Embryonic facial prominence (tissue), 1 donor: ENCODE results near the gene PIEZO2.
"Not testable (repeated sequence)": the region's sequence is repeated elsewhere in the genome, so short reads cannot be mapped to it uniquely, and the experiment has no call there.

Source experiments
- DNase-seq: peaks from one replicate; pipeline ENCODE4 v3.0.0-alpha.2; 2016; ENCODE audit errors: extremely low spot score

The PIEZO2 gene

DNA sequence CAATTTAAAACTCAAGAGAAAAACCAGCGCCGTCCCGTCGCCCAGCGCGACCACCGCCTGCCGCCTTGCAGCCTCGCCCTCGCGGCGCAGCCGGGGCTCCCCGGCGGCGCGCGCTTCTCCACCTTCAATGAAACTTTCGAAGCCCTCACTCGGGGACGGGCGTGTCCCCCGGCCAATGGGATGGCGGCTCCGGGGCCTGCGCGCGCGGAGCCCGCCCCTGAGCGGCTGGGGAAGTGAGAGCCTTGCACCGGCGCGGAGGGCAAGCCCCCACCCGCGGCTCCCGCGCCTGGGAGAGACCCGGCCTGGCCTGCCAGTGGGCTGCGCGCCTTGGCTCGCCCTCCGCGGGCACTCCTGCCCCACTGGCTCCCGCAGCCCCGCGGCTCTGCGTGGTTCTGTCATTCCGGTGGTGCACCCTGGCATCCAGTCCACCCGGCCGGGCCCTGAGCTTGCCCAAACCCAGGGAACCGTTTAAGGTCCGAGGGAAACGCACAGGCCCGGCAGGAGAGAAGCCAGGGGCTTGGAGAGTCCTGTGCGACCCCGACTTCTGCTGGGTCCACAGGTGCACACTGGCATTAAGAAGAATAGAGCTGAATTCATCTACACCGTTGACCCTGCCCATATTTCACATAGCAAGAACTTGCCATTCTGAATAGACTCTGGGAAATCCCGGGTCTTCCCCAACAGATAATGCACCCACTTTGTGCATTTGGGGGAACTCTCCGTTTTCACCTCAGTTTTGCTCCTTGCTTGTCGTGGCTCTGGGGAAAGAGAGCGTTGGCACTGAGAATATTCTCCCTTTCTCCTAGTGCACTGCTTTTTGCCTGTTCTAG, at the start of gene PIEZO2:
PIEZO2 (minus strand) TSS at position 129 of the 830 bp plus-strand sequence. CDS start 981 bp downstream, outside the sequence.
- DNase-seq = no peak

DNA sequence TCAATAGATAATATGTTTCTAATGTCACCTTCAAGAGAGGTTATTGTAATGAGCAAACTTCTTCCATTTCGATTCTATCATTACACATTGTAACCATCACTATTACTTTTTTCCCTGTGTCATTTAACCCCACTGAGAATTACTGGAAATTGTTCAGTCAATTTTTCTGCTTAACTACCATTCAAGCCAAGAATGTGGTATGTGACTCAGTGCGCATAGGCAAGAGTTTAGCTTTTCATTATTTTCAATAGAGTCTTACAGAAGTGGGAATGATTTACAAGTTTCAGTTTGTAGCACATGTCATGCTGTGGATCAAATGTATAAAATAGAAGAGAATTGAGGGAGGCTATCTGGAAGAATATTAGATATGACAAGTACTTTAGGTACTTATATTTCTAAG, 34.3 kb upstream of the PIEZO2 start:
- DNase-seq = no peak

GRCh38 chr18:11181629-11182028, 32.3 kb upstream of the PIEZO2 start:
- not testable (repeated sequence) for DNase-seq

- no peak for DNase-seq
Measured at GRCh38 chr18:11179959-11180519, 30.7 kb upstream of the PIEZO2 start.

DNA sequence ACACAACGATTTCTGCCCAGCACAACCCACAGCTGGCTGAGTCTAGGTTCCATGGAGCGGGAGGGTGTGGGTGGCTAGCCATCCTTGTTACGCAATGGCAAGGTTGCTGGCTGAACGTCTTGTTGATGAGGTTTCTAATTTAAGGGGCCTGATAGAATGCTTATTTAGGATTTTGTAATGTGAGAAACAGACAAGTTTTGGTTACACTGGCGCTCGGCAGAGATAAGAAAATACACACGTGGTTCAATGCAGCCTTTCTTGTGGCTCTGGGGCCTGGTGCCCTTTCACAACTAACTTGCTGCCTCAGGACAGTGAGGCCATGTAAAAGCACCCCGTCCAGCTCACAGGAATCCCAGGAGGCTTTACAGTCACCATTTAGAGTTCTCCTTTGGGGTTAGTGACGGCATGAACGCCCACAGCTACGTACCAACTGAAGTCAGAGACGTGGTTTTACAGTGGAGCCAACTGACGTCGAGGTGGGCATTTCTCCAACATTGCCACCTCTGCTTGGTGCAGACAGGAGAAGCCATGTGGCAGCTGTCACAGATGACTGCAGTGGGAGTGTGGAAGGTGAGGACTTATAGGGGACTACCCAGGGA, 29.7 kb upstream of the PIEZO2 start:
- DNase-seq = no peak

- no peak for DNase-seq
Measured at GRCh38 chr18:11177382-11177781, 28.0 kb upstream of the PIEZO2 start.

GRCh38 chr18:11176481-11176881, 27.1 kb upstream of the PIEZO2 start:
- no peak for DNase-seq

DNA sequence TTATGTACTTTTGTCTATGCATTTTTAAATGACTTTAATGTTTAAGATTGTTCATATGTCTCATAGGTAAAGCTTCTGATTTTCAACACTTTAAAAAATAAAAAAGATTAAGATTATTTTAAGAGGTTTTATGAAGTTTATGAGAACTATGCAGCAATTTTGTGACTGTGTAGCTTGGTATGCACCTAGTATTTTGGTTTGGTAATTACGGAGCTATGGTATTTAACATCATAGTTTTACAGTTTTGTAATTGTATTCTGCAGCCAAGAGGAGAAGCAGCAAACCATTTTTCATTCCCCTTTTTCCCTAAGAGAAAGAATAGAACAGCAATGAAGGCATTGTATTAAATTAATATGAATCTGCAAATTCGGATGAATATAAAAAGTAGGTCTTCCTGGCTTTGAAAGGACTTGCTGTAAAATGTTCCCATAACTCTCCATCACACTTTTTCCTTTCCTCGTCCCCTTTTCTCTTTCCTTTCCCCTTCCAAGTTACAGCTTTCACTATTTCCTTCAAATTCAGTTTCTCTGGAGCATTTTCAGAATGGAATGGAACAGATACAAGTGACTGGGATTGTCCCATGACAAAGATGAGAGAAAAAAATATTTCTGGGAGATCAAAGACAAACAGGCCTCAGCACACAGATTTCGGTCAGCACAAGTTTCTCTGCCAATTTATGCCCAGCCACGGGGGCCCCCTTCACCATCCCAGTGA, 26.1 kb upstream of the PIEZO2 start:
- DNase-seq = no peak

GRCh38 chr18:11174179-11174578, 24.8 kb upstream of the PIEZO2 start:
- DNase-seq = not testable (repeated sequence)

- no peak for DNase-seq
Measured at GRCh38 chr18:11167778-11168177, 18.4 kb upstream of the PIEZO2 start.

- no peak for DNase-seq
Measured at GRCh38 chr18:11165952-11166351, 16.6 kb upstream of the PIEZO2 start.

DNA sequence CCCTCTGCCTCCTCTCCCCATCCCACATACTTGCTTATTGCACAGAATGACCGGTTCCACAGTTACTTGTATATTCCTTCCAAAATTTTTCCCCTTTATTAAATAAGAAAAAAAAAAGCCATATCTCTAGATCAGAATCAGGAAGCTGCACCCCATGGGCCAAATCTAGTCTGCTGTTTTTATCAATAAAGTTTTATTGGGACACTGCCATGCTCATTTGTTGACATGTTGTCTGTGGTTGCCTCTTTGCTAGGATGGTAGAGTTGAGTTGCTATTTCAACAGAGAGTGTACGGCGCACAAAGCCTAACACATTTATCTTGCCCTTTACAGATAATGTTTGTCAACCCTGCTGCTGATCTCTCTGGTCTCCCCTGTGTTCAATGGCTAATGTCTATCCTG, 15.8 kb upstream of the PIEZO2 start:
- no peak for DNase-seq

- DNase-seq = no peak
Measured at GRCh38 chr18:11163665-11164064, 14.3 kb upstream of the PIEZO2 start.

DNA sequence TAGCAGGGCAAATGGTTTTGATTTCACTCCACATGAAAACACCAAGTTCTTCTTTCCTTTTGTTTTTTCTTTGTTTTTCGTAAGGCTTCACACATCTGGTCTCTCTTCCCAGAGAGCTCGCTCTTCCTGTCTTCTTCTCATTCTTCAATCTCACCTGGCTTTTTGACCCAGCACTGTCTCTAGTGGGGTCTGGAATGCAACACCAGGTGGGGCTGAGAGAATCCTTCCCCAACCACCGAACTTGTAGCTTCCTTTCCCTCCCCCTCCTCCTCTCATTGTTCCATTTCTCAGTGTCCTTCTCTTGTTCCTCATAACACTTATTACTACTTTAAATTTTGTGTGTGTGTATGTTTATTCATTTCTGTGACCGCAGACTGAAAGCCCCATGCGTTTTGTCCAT, 13.5 kb upstream of the PIEZO2 start:
- DNase-seq = no peak

DNA sequence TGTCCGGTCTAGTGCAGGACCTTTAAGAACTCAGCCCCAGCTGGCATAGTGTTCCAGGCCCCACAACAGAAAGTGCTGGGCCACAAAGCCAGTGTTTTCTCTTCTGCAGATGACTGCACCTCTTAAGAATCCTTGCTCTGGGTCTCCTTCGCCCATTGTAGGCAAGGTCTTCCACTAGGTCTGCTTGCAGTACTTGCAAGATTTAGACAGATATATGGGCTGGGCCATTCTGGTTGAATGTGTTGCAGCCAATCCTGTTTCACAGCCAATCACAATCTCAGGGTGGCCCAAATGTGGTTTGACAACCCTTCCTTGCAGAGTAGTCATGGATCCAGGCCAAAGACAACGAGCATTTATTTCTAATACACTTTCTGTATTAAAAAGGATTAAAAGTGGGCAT, 13.1 kb upstream of the PIEZO2 start:
- no peak for DNase-seq

DNA sequence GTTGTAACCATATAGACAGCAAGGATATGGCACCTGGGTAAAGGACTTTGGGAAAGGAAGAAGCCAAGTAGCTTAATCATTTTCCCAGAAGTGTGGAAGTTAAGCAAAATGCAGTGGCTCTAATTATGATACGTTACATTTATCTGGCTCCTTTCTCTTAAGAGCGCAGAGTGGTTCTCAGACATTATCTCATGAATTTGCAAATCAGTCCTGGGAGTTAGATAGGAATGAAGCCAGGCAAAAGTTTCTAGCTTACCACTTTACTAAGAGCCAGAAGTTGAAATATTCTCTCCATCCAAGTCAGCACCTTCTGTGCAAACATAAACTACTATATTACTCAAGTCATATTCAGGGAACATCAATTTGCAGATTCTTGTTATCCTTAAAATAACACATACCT, 10.9 kb upstream of the PIEZO2 start:
- DNase-seq = no peak

- DNase-seq = no peak
Measured at GRCh38 chr18:11159844-11160243, 10.5 kb upstream of the PIEZO2 start.

- DNase-seq = no peak
Measured at GRCh38 chr18:11156978-11157377, 7.6 kb upstream of the PIEZO2 start.

DNA sequence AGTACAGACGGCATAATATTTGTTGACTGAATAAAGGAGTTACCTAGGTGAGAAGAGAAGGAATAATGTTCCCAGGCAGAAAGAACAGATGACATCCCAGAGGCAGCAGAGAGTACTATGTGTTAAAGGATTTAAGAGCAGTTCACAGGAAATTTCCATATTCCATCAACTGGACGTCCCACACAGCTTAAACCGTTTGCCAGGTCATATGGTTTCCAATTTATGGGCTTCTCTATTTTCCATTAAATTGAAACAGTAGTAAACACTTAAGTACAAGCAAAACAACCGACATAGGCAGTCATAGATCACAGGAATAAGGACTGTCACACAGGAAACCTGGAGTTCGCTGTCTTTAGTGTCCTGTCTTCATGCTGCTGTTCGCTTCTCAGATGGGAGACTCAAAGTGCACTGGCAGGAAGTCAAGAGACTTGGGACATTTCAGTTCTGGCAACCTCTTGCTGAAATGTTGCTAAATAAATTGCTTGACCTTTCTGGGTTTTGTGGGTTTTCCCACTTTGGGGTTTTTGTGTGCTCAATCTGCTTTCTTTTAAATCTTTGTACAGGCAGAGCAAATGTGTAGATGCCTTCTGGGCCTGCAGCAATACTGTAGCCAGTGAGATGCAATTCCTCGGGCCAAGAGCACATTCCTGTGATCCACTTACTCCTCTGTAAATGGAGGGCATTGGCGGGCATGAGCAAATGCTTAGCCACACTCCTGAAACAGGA, 5.8 kb upstream of the PIEZO2 start:
- DNase-seq = no peak

DNA sequence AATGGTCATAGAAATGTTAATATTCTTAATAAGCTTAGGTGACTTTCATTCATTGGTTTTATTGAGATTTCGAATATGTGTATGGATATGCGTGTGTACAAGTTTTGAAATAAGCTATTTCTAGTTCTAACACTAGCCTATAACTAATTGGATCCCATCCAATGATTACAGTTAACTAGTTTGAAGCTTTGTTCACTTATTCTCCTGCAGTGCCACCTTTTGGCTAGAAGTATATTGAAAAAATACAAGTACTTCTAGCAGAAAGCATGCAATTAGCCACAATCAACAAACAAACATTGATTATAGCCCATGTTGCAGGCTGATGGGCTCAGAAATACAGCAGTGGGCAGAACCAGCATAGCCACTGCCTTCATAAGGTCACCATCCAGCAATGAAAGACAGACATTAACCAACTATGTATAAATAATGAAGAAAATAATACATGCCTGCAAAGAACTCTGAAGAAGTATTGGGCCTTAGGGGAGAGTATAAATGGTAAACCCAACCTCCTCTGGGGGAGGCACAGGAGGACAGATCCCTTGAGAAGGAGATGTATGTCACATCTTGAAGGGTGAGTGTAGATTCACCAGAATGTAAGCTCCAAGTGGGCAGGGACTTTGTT, 5.1 kb upstream of the PIEZO2 start:
- DNase-seq = peak; percentile 25

GRCh38 chr18:11153097-11153496, 3.7 kb upstream of the PIEZO2 start:
- no peak for DNase-seq
